ENCODE results near the gene KLC3.

The KLC3 gene

DNA sequence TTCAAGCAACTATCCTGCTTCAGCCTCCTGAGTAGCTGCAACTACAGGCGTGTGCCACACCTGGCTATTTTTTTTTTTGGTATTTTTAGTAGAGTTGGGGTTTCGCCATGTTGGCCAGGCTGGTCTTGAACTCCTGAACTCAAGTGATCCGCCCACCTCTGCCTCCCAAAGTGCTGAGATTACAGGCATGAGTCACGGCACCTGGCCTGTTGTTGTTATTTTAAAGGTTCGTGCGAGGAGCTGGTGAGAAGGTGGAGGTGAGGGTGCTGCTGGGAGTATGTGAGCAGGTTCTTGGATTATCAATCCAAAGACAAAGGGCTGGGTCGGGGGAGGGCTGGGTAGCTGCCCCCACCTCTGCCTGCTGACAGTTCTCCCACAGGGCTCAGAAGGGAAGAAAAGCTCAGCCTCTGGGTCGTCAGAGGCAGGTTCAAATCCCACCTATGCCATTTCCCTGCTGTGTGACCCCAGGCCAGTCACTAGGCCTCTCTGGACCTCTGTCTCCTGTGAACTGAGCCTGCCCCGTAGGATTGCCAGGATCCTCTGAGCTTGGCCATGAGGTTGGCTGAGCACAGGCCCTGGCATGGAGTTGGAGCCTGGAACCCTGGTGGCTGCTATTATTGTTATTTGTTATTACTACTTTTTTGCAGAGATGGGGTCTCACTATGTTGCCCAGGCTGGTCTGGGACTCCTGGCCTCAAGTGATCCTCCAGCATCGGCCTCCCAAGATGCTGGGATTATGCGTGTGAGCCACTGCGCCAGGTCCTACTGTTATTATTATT lies 19.4 kb upstream of the KLC3 start:
- Histone ChIP-seq H3K27me3 (replicated peaks; ENCODE audit: control insufficient read depth, insufficient read depth, low read length) (no peaks in the 10 kb centered on the region), H3K4me3 (replicated peaks; ENCODE audit: low read depth, low read length) (no peak overlapping the region), H3K36me3 (ENCODE audit: control insufficient read depth, insufficient read depth, low read length) (no peaks in the 10 kb centered on the region)
- DNase-seq (ENCODE audit: extremely low read depth, insufficient read length): no peak
- TF ChIP-seq, protein P1, sequence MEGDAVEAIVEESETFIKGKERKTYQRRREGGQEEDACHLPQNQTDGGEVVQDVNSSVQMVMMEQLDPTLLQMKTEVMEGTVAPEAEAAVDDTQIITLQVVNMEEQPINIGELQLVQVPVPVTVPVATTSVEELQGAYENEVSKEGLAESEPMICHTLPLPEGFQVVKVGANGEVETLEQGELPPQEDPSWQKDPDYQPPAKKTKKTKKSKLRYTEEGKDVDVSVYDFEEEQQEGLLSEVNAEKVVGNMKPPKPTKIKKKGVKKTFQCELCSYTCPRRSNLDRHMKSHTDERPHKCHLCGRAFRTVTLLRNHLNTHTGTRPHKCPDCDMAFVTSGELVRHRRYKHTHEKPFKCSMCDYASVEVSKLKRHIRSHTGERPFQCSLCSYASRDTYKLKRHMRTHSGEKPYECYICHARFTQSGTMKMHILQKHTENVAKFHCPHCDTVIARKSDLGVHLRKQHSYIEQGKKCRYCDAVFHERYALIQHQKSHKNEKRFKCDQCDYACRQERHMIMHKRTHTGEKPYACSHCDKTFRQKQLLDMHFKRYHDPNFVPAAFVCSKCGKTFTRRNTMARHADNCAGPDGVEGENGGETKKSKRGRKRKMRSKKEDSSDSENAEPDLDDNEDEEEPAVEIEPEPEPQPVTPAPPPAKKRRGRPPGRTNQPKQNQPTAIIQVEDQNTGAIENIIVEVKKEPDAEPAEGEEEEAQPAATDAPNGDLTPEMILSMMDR (IDR thresholded peaks at IDR 0.05; ENCODE audit: insufficient read depth, low read length, poor library complexity, severe bottlenecking): no peak

GRCh38 chr19:45321848-45322247 lies 18.7 kb upstream of the KLC3 start:
- H3K27me3 ChIP-seq (replicated peaks; ENCODE audit: control insufficient read depth, insufficient read depth, low read length): no peaks in the 10 kb centered on the region
- TF ChIP-seq, protein P1 (IDR thresholded peaks at IDR 0.05; ENCODE audit: insufficient read depth, low read length, poor library complexity, severe bottlenecking): no peak
- H3K36me3 ChIP-seq (ENCODE audit: control insufficient read depth, insufficient read depth, low read length): no peaks in the 10 kb centered on the region
- DNase-seq (ENCODE audit: extremely low read depth, insufficient read length): no peak
- no peak overlapping the region for H3K4me3 ChIP-seq (replicated peaks; ENCODE audit: low read depth, low read length)

DNA sequence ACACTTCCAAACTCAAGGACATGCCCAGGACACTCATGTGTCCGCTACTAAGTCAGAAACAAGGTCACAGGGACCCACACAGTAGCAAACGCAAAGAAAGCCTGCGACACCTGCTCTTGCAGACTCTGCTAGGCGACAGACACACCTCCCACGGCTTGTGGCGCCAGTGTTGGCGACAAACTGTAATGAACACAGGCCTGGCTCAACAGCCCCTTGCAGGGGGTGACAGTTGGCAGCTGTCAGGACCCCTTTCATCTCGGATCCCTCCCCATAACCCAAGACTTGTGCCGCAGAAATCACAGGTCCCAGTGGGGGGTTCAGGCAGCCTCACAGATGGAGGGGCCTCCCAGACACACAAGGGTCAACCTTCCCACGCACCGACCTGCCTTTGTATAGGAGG lies 18.2 kb upstream of the KLC3 start:
- DNase-seq (ENCODE audit: extremely low read depth, insufficient read length): no peak
- Histone ChIP-seq H3K36me3 (ENCODE audit: control insufficient read depth, insufficient read depth, low read length) (no peaks in the 10 kb centered on the region), H3K4me3 (replicated peaks; ENCODE audit: low read depth, low read length) (no peak overlapping the region), H3K27me3 (replicated peaks; ENCODE audit: control insufficient read depth, insufficient read depth, low read length) (no peaks in the 10 kb centered on the region)
- TF ChIP-seq, protein P1 (IDR thresholded peaks at IDR 0.05; ENCODE audit: insufficient read depth, low read length, poor library complexity, severe bottlenecking): no peak

- DNase-seq (ENCODE audit: extremely low read depth, insufficient read length): no peak
- Histone ChIP-seq H3K27me3 (replicated peaks; ENCODE audit: control insufficient read depth, insufficient read depth, low read length) (no peaks in the 10 kb centered on the region), H3K4me3 (replicated peaks; ENCODE audit: low read depth, low read length) (no peak within 1 kb of the TSS), H3K36me3 (ENCODE audit: control insufficient read depth, insufficient read depth, low read length) (no peaks in the 10 kb centered on the region)
- TF ChIP-seq, protein P1 (IDR thresholded peaks at IDR 0.05; ENCODE audit: insufficient read depth, low read length, poor library complexity, severe bottlenecking): no peak
These were observed 17.7 kb upstream of the KLC3 start, which contains the start of gene CKM for GRCh38 chr19:45322744-45323281. TSS of gene CKM (minus strand) at chr19:45322875. CDS start at chr19:45319713, 3,162 bp downstream.

DNA sequence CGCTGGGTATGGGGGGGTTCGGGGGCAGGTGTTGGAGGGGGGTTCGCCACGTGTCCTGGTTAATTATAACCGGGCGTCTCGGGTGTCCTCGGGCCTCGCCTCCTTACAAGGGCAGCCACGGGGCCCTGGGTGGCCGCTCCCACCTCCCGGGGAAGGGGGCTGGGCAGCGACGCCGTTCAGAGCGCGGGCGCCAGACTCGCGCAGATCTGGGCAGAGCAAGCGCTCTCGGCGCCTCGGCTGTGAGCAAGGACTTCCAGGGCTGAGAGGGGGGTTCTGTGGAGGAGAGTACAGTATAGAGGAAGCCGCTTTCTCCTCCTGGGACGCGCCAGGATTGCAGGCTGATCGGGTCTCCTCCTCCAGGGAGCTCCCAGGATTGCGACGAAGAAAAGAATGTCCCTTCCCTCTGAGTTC lies 16.9 kb upstream of the KLC3 start:
- Histone ChIP-seq H3K4me3 (replicated peaks; ENCODE audit: low read depth, low read length) (no peak overlapping the region), H3K36me3 (ENCODE audit: control insufficient read depth, insufficient read depth, low read length) (no peaks in the 10 kb centered on the region), H3K27me3 (replicated peaks; ENCODE audit: control insufficient read depth, insufficient read depth, low read length) (no peaks in the 10 kb centered on the region)
- TF ChIP-seq, protein P1 (IDR thresholded peaks at IDR 0.05; ENCODE audit: insufficient read depth, low read length, poor library complexity, severe bottlenecking): no peak
- DNase-seq (ENCODE audit: extremely low read depth, insufficient read length): no peak

Measured in GM06990 (cell line).